ENCODE results near the gene CHIC1. TPM values are rescaled to one million over a fixed set of nuclear protein-coding genes. Genes with fewer than 3 reads are reported as not detected.
"Not testable (repeated sequence)": the region's sequence is repeated elsewhere in the genome, so short reads cannot be mapped to it uniquely, and the experiment has no call there.

CHIC1 gene
- polyA plus RNA-seq, 1 donor (not counting 4 experiments of a cell fraction or from before 2014, with no cell fraction given): 6.3 TPM

GRCh38 chrX:73577361-73577760 lies 14.4 kb downstream of the CHIC1 start:
- Histone ChIP-seq H3K79me2 (ENCODE audit: control insufficient read depth, insufficient read depth, low read length) (no peaks in the 10 kb centered on the region), H3K9ac (ENCODE audit: control insufficient read depth, extremely low read depth, insufficient read depth, low read length) (no peak overlapping the region), H3K4me1 (ENCODE audit: control insufficient read depth, extremely low read depth, insufficient read depth, low read length) (no peaks in the 10 kb centered on the region), H2AFZ (ENCODE audit: control insufficient read depth, low read length) (no peak overlapping the region), H3K9me3 (ENCODE audit: control insufficient read depth, low read depth, low read length) (no peaks in the 10 kb centered on the region), H3K4me2 (ENCODE audit: control insufficient read depth, extremely low read depth, insufficient read depth, low read depth, low read length) (no peak overlapping the region), H3K27me3 (ENCODE audit: control insufficient read depth, extremely low read depth, insufficient read depth, low read length) (no peaks in the 10 kb centered on the region), H3K4me3 (ENCODE audit: control insufficient read depth in 2 of 3, extremely low read depth in 1 of 3, insufficient read depth in 2 of 3, low read depth in 1 of 3, low read length in 3 of 3) (no peak overlapping the region), H3K27ac (ENCODE audit: control insufficient read depth, insufficient read depth, low read length) (peak overlapping the region; percentile 47), H3K36me3 (ENCODE audit: control insufficient read depth in 2 of 2, extremely low read depth in 1 of 2, insufficient read depth in 2 of 2, low read length in 2 of 2) (no peaks in the 10 kb centered on the region), H4K20me1 (ENCODE audit: control insufficient read depth, extremely low read depth, insufficient read depth, low read length) (no peaks in the 10 kb centered on the region), H3K9me1 (ENCODE audit: control insufficient read depth, extremely low read depth, insufficient read depth, low read length) (no peaks in the 10 kb centered on the region)
- FAIRE-seq: peak; percentile 86
- no peak for DNase-seq (ENCODE audit: low read depth, low spot score)
- TF ChIP-seq CTCF (optimal IDR thresholded peaks at IDR 0.05 in 1 of 3, IDR thresholded peaks at IDR 0.05 in 1 of 3, conservative IDR thresholded peaks at IDR 0.05 in 1 of 3; ENCODE audit: extremely low read depth in 1 of 3, insufficient read depth in 2 of 3, low read length in 3 of 3) (no peak), EZH2 (IDR thresholded peaks at IDR 0.05; ENCODE audit: low read length) (no peak)
- dilution Hi-C loops (cut with MboI; ENCODE audit: extremely low pct_ligation_motif_present, low sequenced_read_pairs): no loop called here

- Histone ChIP-seq H3K4me3 (ENCODE audit: control insufficient read depth in 2 of 3, extremely low read depth in 1 of 3, insufficient read depth in 2 of 3, low read depth in 1 of 3, low read length in 3 of 3) (no peak overlapping the region), H3K9ac (ENCODE audit: control insufficient read depth, extremely low read depth, insufficient read depth, low read length) (no peak overlapping the region), H3K4me1 (ENCODE audit: control insufficient read depth, extremely low read depth, insufficient read depth, low read length) (no peaks in the 10 kb centered on the region), H4K20me1 (ENCODE audit: control insufficient read depth, extremely low read depth, insufficient read depth, low read length) (no peaks in the 10 kb centered on the region), H3K79me2 (ENCODE audit: control insufficient read depth, insufficient read depth, low read length) (no peaks in the 10 kb centered on the region), H2AFZ (ENCODE audit: control insufficient read depth, low read length) (no peak overlapping the region), H3K9me3 (ENCODE audit: control insufficient read depth, low read depth, low read length) (no peaks in the 10 kb centered on the region), H3K36me3 (ENCODE audit: control insufficient read depth in 2 of 2, extremely low read depth in 1 of 2, insufficient read depth in 2 of 2, low read length in 2 of 2) (no peaks in the 10 kb centered on the region), H3K9me1 (ENCODE audit: control insufficient read depth, extremely low read depth, insufficient read depth, low read length) (no peaks in the 10 kb centered on the region), H3K27me3 (ENCODE audit: control insufficient read depth, extremely low read depth, insufficient read depth, low read length) (no peaks in the 10 kb centered on the region), H3K4me2 (ENCODE audit: control insufficient read depth, extremely low read depth, insufficient read depth, low read depth, low read length) (no peak overlapping the region), H3K27ac (ENCODE audit: control insufficient read depth, insufficient read depth, low read length) (no peak overlapping the region)
- DNase-seq (ENCODE audit: low read depth, low spot score): no peak
- TF ChIP-seq CTCF (optimal IDR thresholded peaks at IDR 0.05 in 1 of 3, IDR thresholded peaks at IDR 0.05 in 1 of 3, conservative IDR thresholded peaks at IDR 0.05 in 1 of 3; ENCODE audit: extremely low read depth in 1 of 3, insufficient read depth in 2 of 3, low read length in 3 of 3): no peak
- dilution Hi-C loops (cut with MboI; ENCODE audit: extremely low pct_ligation_motif_present, low sequenced_read_pairs): no loop called here
- no peak for FAIRE-seq
Observed at GRCh38 chrX:73581002-73581628, 18.1 kb downstream of the CHIC1 start.

GRCh38 chrX:73597758-73598157 lies 34.8 kb downstream of the CHIC1 start:
- H2AFZ ChIP-seq (ENCODE audit: control insufficient read depth, low read length): not testable (repeated sequence)

More at GRCh38 chrX:73597758-73598157, 34.8 kb downstream of the CHIC1 start:
- dilution Hi-C loops (cut with MboI; ENCODE audit: extremely low pct_ligation_motif_present, low sequenced_read_pairs); H3K27ac ChIP-seq (ENCODE audit: control insufficient read depth, insufficient read depth, low read length); H3K9ac ChIP-seq (ENCODE audit: control insufficient read depth, extremely low read depth, insufficient read depth, low read length); H3K4me3 ChIP-seq (ENCODE audit: control insufficient read depth in 2 of 3, extremely low read depth in 1 of 3, insufficient read depth in 2 of 3, low read depth in 1 of 3, low read length in 3 of 3); H3K27me3 ChIP-seq (ENCODE audit: control insufficient read depth, extremely low read depth, insufficient read depth, low read length); FAIRE-seq; H3K9me3 ChIP-seq (ENCODE audit: control insufficient read depth, low read depth, low read length); H3K36me3 ChIP-seq (ENCODE audit: control insufficient read depth in 2 of 2, extremely low read depth in 1 of 2, insufficient read depth in 2 of 2, low read length in 2 of 2); H3K9me1 ChIP-seq (ENCODE audit: control insufficient read depth, extremely low read depth, insufficient read depth, low read length); H4K20me1 ChIP-seq (ENCODE audit: control insufficient read depth, extremely low read depth, insufficient read depth, low read length); H3K4me1 ChIP-seq (ENCODE audit: control insufficient read depth, extremely low read depth, insufficient read depth, low read length); H3K79me2 ChIP-seq (ENCODE audit: control insufficient read depth, insufficient read depth, low read length); DNase-seq (ENCODE audit: low read depth, low spot score); H3K4me2 ChIP-seq (ENCODE audit: control insufficient read depth, extremely low read depth, insufficient read depth, low read depth, low read length): not testable (repeated sequence)
